Osteocyte (in vitro differentiated cells): ENCODE results near the gene CLIC1. TPM values are rescaled to one million over a fixed set of nuclear protein-coding genes. Genes with fewer than 3 reads are reported as not detected.

Experiments used
- DNase-seq: peaks from one replicate; pipeline ENCODE4 v3.0.0; 2021; ENCODE audit warnings: mixed read lengths; ENCODE audit not compliant: unreplicated experiment; ENCODE audit errors: extremely low spot score
- H3K27ac Mint-ChIP-seq: one replicate; pipeline ENCODE4 v1.8.0; 2021; ENCODE audit warnings: mild to moderate bottlenecking, mixed read lengths; ENCODE audit not compliant: unreplicated experiment
- H3K27me3 Mint-ChIP-seq: one replicate; pipeline ENCODE4 v1.8.0; 2021; ENCODE audit warnings: mixed read lengths; ENCODE audit not compliant: unreplicated experiment
- H3K36me3 Mint-ChIP-seq: one replicate; pipeline ENCODE4 v1.8.0; 2021; ENCODE audit warnings: mixed read lengths; ENCODE audit not compliant: unreplicated experiment
- H3K4me1 Mint-ChIP-seq: one replicate; pipeline ENCODE4 v1.8.0; 2021; ENCODE audit warnings: mixed read lengths; ENCODE audit not compliant: unreplicated experiment
- H3K4me3 Mint-ChIP-seq: one replicate; pipeline ENCODE4 v1.8.0; 2021; ENCODE audit warnings: mild to moderate bottlenecking, moderate library complexity, mixed read lengths; ENCODE audit not compliant: unreplicated experiment
- H3K9me3 Mint-ChIP-seq: one replicate; pipeline ENCODE4 v1.8.0; 2021; ENCODE audit warnings: mixed read lengths; ENCODE audit not compliant: unreplicated experiment
- CTCF ChIP-seq: fragments of 200-600 bp; sonication (generic); IDR thresholded peaks from 2 replicates; pipeline ENCODE4 v1.5.0; 2021; ENCODE audit warnings: antibody characterized with exemption, mild to moderate bottlenecking, moderate library complexity
- total RNA-seq: library from RNA; stranded (reverse); gene quantifications from 2 replicates; pipeline ENCODE4 v1.2.1, GENCODE V29; 2021

The CLIC1 gene
- total RNA-seq, 1 donor from 2014 or later: 230 TPM

- Mint-ChIP-seq H3K4me3 (no peak overlapping the region), H3K27ac (no peak overlapping the region), H3K27me3 (no peaks in the 10 kb centered on the region), H3K36me3 (no peaks in the 10 kb centered on the region), H3K4me1 (peaks cover 9% of the 10 kb centered on the region), H3K9me3 (no peaks in the 10 kb centered on the region)
- no peak for TF ChIP-seq CTCF
- no peak for DNase-seq
Observed at GRCh38 chr6:31775184-31775583, 38.9 kb upstream of the CLIC1 start.

- TF ChIP-seq CTCF: no peak
- Mint-ChIP-seq H3K4me1 (peaks cover under 1% of the 10 kb centered on the region), H3K9me3 (no peaks in the 10 kb centered on the region), H3K36me3 (no peaks in the 10 kb centered on the region), H3K4me3 (no peak overlapping the region), H3K27me3 (no peaks in the 10 kb centered on the region), H3K27ac (no peak overlapping the region)
- DNase-seq: no peak
Observed at GRCh38 chr6:31771992-31772358, 35.6 kb upstream of the CLIC1 start.

GRCh38 chr6:31770860-31771259, 34.5 kb upstream of the CLIC1 start:
- DNase-seq: no peak
- Mint-ChIP-seq H3K27ac (no peak overlapping the region), H3K36me3 (no peaks in the 10 kb centered on the region), H3K27me3 (no peaks in the 10 kb centered on the region), H3K9me3 (no peaks in the 10 kb centered on the region), H3K4me3 (no peak overlapping the region), H3K4me1 (no peaks in the 10 kb centered on the region)
- no peak for TF ChIP-seq CTCF

GRCh38 chr6:31769684-31770371, 33.5 kb upstream of the CLIC1 start:
- Mint-ChIP-seq H3K4me3 (no peak overlapping the region), H3K36me3 (no peaks in the 10 kb centered on the region), H3K27ac (no peak overlapping the region), H3K27me3 (no peaks in the 10 kb centered on the region), H3K4me1 (no peaks in the 10 kb centered on the region), H3K9me3 (no peaks in the 10 kb centered on the region)
- no peak for DNase-seq
- TF ChIP-seq CTCF: peak; percentile 66

- Mint-ChIP-seq H3K4me3 (no peak overlapping the region), H3K4me1 (peaks cover 2% of the 10 kb centered on the region), H3K27me3 (no peaks in the 10 kb centered on the region), H3K36me3 (no peaks in the 10 kb centered on the region), H3K27ac (no peak overlapping the region), H3K9me3 (no peaks in the 10 kb centered on the region)
- DNase-seq: no peak
- no peak for TF ChIP-seq CTCF
Observed at GRCh38 chr6:31768363-31769257, 32.3 kb upstream of the CLIC1 start.
